Natural killer cell (primary cell): Measurements from ENCODE around the gene ORAI2. TPM values are rescaled to one million over a fixed set of nuclear protein-coding genes. Genes with fewer than 3 reads are reported as not detected.
A peak's percentile ranks its signal among the peaks of the same experiment; 100 is the strongest.

Source experiments
- ATAC-seq, 3 donors: fragments of 150-1000 bp in 2 of 3; fragments of 200-7000 bp in 1 of 3; cut with Tn5 transposase; 1 replicate in 1 of 3; 2 replicates in 2 of 3; pipeline ENCODE4 v1.10.0; 2021; ENCODE audit warnings: mild to moderate bottlenecking in 2 of 3, moderate library complexity in 2 of 3
- DNase-seq, 2 donors: peaks; one replicate each; pipeline versions ENCODE4 v3.0.0 to v3.0.0-alpha.2; 2013 to 2021; ENCODE audit warnings: mixed read lengths in 1 of 2
- H3K27ac ChIP-seq: one replicate; pipeline ENCODE4 v1.5.1; 2013; ENCODE audit warnings: mild to moderate bottlenecking, low read length
- H3K27me3 ChIP-seq: one replicate; pipeline ENCODE4 v1.6.1; 2013; ENCODE audit warnings: low read length; ENCODE audit not compliant: control insufficient read depth, insufficient read depth
- H3K36me3 ChIP-seq: one replicate; pipeline ENCODE4 v1.6.1; 2013; ENCODE audit warnings: low read length; ENCODE audit not compliant: control insufficient read depth, insufficient read depth
- H3K4me1 ChIP-seq: one replicate; pipeline ENCODE4 v1.6.1; 2013; ENCODE audit warnings: low read length; ENCODE audit not compliant: control insufficient read depth, insufficient read depth
- H3K4me3 ChIP-seq: one replicate; pipeline ENCODE4 v1.5.1; 2013; ENCODE audit warnings: low read length
- H3K9me3 ChIP-seq: one replicate; pipeline ENCODE4 v1.6.1; 2013; ENCODE audit warnings: low read length; ENCODE audit not compliant: control insufficient read depth, insufficient read depth
- H3K27ac Mint-ChIP-seq, 2 donors: one replicate each; pipeline ENCODE4 v1.8.0; 2022; ENCODE audit warnings: mild to moderate bottlenecking in 2 of 2, mixed read lengths in 2 of 2, moderate library complexity in 1 of 2
- H3K27me3 Mint-ChIP-seq, 2 donors: one replicate each; pipeline ENCODE4 v1.8.0; 2022; ENCODE audit warnings: low read depth in 2 of 2, mixed read lengths in 2 of 2
- H3K36me3 Mint-ChIP-seq: one replicate; pipeline ENCODE4 v1.8.0; 2022; ENCODE audit warnings: mixed read lengths
- H3K4me1 Mint-ChIP-seq, 2 donors: one replicate each; pipeline ENCODE4 v1.8.0; 2022; ENCODE audit warnings: mixed read lengths in 2 of 2
- H3K4me3 Mint-ChIP-seq: one replicate; pipeline ENCODE4 v1.8.0; 2022; ENCODE audit warnings: mild to moderate bottlenecking, moderate library complexity, mixed read lengths
- H3K9me3 Mint-ChIP-seq, 2 donors: one replicate each; pipeline ENCODE4 v1.8.0; 2022; ENCODE audit warnings: mixed read lengths in 2 of 2
- CTCF ChIP-seq: fragments of 200-600 bp; IDR thresholded peaks from one replicate; pipeline ENCODE4 v1.8.0; 2022; ENCODE audit warnings: antibody characterized with exemption
- WGBS: methylation state at CpG from one replicate; pipeline ENCODE4 v1.1.7; 2013; ENCODE audit warnings: missing lambda C conversion rate; ENCODE audit not compliant: insufficient coverage; 5-methylcytosine and 5-hydroxymethylcytosine counted together
- intact Hi-C: fragments of 100-400 bp; cut with micrococcal nuclease; formaldehyde crosslinking; loops from one replicate; pipeline ENCODE4 v1.14.2; 2022
- total RNA-seq, 4 donors: library from RNA; stranded (reverse); fragments of 120-200 nt in 1 of 4; gene quantifications; one replicate each; pipeline versions ENCODE4 v1.2.3 to v1.2.4, GENCODE V29; 2013 to 2022

Gene ORAI2
- total RNA-seq, 3 donors from 2014 or later (not counting 1 experiment from before 2014, with no cell fraction given) = 39.1 to 55.0 (median 41.3) TPM

- H3K4me1 ChIP-seq = peaks cover 22% of the 10 kb centered on the region
- peaks cover 12% of the 10 kb centered on the region for H3K36me3 ChIP-seq
- Mint-ChIP-seq H3K4me1 (peaks cover 8 to 24% of the 10 kb centered on the region in 2 donors), H3K4me3 (no peak overlapping the region), H3K9me3 (no peaks in the 10 kb centered on the region), H3K36me3 (no peaks in the 10 kb centered on the region), H3K27ac (no peak overlapping the region), H3K27me3 (no peaks in the 10 kb centered on the region)
- intact Hi-C loops = no loop called here
- ATAC-seq (no peak), DNase-seq (no peak)
- H3K27ac ChIP-seq = no peak overlapping the region
- H3K27me3 ChIP-seq = no peaks in the 10 kb centered on the region
- no peak for TF ChIP-seq CTCF
- 95% methylated on average over 14 of the region's 14 CpGs for WGBS
- H3K4me3 ChIP-seq = no peak overlapping the region
- no peaks in the 10 kb centered on the region for H3K9me3 ChIP-seq
Measured at GRCh38 chr7:102447311-102447710, 13.9 kb downstream of the ORAI2 start.

- no peak for DNase-seq
- Histone ChIP-seq H3K27me3 (no peaks in the 10 kb centered on the region), H3K9me3 (no peaks in the 10 kb centered on the region), H3K4me1 (peaks cover 3% of the 10 kb centered on the region), H3K4me3 (no peak overlapping the region), H3K36me3 (peaks cover 12% of the 10 kb centered on the region), H3K27ac (no peak overlapping the region)
- no peaks in the 10 kb centered on the region for H3K9me3 Mint-ChIP-seq
- no peak overlapping the region for H3K27ac Mint-ChIP-seq
- intact Hi-C loops = no loop called here
- H3K36me3 Mint-ChIP-seq = no peaks in the 10 kb centered on the region
- WGBS = 97% methylated on average over 15 of the region's 15 CpGs
- TF ChIP-seq CTCF = no peak
- H3K27me3 Mint-ChIP-seq = no peaks in the 10 kb centered on the region
- peaks cover 0 to 9% of the 10 kb centered on the region in 2 donors for H3K4me1 Mint-ChIP-seq
- ATAC-seq = no peak
- H3K4me3 Mint-ChIP-seq = no peak overlapping the region
Measured at GRCh38 chr7:102449136-102449535, 15.8 kb downstream of the ORAI2 start.

GRCh38 chr7:102450242-102450641 is 16.9 kb downstream of the ORAI2 start:
- peaks cover 11% of the 10 kb centered on the region for H3K36me3 ChIP-seq
- Mint-ChIP-seq H3K4me1 (peaks cover 0 to 9% of the 10 kb centered on the region in 2 donors), H3K36me3 (no peaks in the 10 kb centered on the region), H3K27ac (no peak overlapping the region), H3K27me3 (no peaks in the 10 kb centered on the region), H3K9me3 (no peaks in the 10 kb centered on the region), H3K4me3 (no peak overlapping the region)
- no peaks in the 10 kb centered on the region for H3K27me3 ChIP-seq
- intact Hi-C loops = loop anchor here (1.0 kb wide), 1 partner anchor 46 kb away; no protein-coding TSS in a partner anchor
- WGBS = 66% methylated on average over 6 of the region's 6 CpGs
- H3K4me1 ChIP-seq = no peaks in the 10 kb centered on the region
- H3K4me3 ChIP-seq = no peak overlapping the region
- peak; percentile 17 for TF ChIP-seq CTCF
- ATAC-seq (peak; percentile 60 to 81 (median 75)), DNase-seq (peak in 1 of 2 donors; percentile 76)
- no peaks in the 10 kb centered on the region for H3K9me3 ChIP-seq
- H3K27ac ChIP-seq = no peak overlapping the region

GRCh38 chr7:102451371-102452054 is 18.1 kb downstream of the ORAI2 start:
- intact Hi-C loops = no loop called here

More at GRCh38 chr7:102451371-102452054, 18.1 kb downstream of the ORAI2 start:
- Mint-ChIP-seq H3K9me3 (no peaks in the 10 kb centered on the region), H3K27me3 (no peaks in the 10 kb centered on the region), H3K27ac (no peak overlapping the region), H3K36me3 (no peaks in the 10 kb centered on the region), H3K4me3 (no peak overlapping the region), H3K4me1 (peaks cover 0 to 4% of the 10 kb centered on the region in 2 donors)
- H3K27ac ChIP-seq = no peak overlapping the region
- peaks cover 18% of the 10 kb centered on the region for H3K36me3 ChIP-seq
- DNase-seq (no peak), ATAC-seq (no peak)
- 92% methylated on average over 23 of the region's 23 CpGs for WGBS
- no peak overlapping the region for H3K4me3 ChIP-seq
- H3K9me3 ChIP-seq = no peaks in the 10 kb centered on the region
- H3K27me3 ChIP-seq = no peaks in the 10 kb centered on the region
- H3K4me1 ChIP-seq = no peaks in the 10 kb centered on the region
- TF ChIP-seq CTCF = no peak
